ENCODE data around the gene CTNNA2.

Gene CTNNA2

DNA sequence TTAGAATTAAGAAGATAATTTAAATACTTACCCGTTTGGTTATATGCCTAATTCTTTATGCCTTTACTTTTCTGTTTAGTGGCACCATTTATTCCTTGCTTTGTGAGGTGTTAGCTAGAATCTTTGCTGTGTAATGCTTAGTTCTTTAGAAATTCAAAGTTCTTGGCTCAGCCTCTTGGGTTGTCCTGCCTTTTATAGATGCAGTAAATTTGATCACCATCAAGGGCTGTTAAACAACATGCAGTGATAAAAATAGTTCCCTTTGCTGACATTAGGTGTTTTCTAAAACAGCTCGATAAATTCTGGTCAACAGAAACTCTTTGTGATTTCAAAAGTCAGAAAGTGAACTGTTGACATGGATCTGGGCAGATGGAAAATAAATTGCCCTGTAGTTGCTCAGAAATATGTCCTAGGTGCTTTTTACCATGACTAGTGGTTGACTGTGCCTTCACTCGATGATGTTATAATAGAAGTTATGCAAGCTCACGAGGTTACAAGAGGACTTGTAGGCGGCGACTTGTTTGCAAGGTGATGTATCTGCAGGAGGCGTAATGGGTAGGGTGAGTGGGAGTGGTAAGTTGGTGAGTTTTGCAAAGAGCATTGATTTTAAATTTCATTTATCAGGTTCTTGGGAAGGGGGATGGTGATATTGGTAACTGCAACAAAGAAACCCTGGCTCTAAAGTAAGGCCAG lies 739.6 kb downstream of the CTNNA2 start:
- TF ChIP-seq, protein P1, sequence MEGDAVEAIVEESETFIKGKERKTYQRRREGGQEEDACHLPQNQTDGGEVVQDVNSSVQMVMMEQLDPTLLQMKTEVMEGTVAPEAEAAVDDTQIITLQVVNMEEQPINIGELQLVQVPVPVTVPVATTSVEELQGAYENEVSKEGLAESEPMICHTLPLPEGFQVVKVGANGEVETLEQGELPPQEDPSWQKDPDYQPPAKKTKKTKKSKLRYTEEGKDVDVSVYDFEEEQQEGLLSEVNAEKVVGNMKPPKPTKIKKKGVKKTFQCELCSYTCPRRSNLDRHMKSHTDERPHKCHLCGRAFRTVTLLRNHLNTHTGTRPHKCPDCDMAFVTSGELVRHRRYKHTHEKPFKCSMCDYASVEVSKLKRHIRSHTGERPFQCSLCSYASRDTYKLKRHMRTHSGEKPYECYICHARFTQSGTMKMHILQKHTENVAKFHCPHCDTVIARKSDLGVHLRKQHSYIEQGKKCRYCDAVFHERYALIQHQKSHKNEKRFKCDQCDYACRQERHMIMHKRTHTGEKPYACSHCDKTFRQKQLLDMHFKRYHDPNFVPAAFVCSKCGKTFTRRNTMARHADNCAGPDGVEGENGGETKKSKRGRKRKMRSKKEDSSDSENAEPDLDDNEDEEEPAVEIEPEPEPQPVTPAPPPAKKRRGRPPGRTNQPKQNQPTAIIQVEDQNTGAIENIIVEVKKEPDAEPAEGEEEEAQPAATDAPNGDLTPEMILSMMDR (IDR thresholded peaks at IDR 0.05): no peak
- Histone ChIP-seq H3K27me3 (ENCODE audit: control insufficient read depth, insufficient read depth, low read length) (no peaks in the 10 kb centered on the region), H3K4me3 (ENCODE audit: low read depth, low read length) (no peak overlapping the region), H3K36me3 (ENCODE audit: control insufficient read depth, insufficient read depth, low read length) (no peaks in the 10 kb centered on the region), H3K79me2 (no peaks in the 10 kb centered on the region), H3K27ac (no peak overlapping the region), H3K4me1 (no peaks in the 10 kb centered on the region), H3K4me2 (ENCODE audit: low read length) (no peak overlapping the region), H2AFZ (no peak overlapping the region), H3K9me3 (ENCODE audit: control insufficient read depth, low read length) (no peaks in the 10 kb centered on the region), H3K9ac (no peak overlapping the region)

DNA sequence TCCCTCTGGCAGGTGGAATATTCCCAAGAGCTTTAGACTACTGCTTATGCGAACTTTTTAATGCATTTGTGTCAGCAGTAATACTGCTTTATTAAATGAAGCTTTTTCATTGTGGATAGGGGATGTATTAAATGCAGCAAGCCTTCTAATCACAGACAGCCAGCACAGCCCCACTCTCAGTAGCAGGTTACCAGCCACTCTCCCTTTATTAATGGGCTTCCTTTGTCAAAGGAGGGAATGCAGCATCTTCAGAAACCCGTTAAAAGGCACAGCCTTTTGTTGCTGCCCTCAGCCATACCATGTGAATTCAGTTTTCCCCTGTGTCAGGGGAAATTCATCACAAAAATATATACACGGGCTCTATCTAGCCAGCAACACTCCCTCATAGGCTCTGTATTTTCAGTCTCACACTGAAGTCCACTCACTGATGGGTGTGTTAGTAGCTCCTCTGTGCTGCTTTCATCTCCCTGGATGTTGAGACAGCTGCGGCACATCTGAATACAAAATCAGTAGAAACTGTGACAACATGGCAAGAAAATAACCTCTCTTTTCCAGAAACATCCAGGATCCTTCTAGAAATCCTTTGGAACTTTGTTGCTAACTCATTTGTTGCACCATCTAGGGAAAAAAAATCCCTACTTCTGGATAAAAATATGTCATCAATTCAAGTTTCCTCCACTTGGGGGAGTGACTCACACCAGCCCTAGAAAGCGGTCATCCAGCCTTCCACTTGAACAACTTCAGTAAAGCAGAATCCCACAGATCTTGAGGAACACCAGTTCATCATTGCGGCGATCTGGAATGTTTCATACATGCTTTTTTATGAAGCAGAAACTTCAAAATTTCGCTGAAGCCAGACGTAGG lies 743.3 kb downstream of the CTNNA2 start:
- H2AFZ ChIP-seq: no peak overlapping the region
- H3K27ac ChIP-seq: no peak overlapping the region
- no peaks in the 10 kb centered on the region for H3K9me3 ChIP-seq (ENCODE audit: control insufficient read depth, low read length)
- H3K4me1 ChIP-seq: no peaks in the 10 kb centered on the region
- H3K9ac ChIP-seq: no peak overlapping the region
- TF ChIP-seq, protein P1 (IDR thresholded peaks at IDR 0.05): no peak
- no peaks in the 10 kb centered on the region for H3K36me3 ChIP-seq (ENCODE audit: control insufficient read depth, insufficient read depth, low read length)
- no peaks in the 10 kb centered on the region for H3K27me3 ChIP-seq (ENCODE audit: control insufficient read depth, insufficient read depth, low read length)
- no peak overlapping the region for H3K4me2 ChIP-seq (ENCODE audit: low read length)
- H3K79me2 ChIP-seq: no peaks in the 10 kb centered on the region
- H3K4me3 ChIP-seq (ENCODE audit: low read depth, low read length): no peak overlapping the region

- TF ChIP-seq, protein P1 (IDR thresholded peaks at IDR 0.05): no peak
Observed at GRCh38 chr2:80256782-80257167, 743.9 kb downstream of the CTNNA2 start.

DNA sequence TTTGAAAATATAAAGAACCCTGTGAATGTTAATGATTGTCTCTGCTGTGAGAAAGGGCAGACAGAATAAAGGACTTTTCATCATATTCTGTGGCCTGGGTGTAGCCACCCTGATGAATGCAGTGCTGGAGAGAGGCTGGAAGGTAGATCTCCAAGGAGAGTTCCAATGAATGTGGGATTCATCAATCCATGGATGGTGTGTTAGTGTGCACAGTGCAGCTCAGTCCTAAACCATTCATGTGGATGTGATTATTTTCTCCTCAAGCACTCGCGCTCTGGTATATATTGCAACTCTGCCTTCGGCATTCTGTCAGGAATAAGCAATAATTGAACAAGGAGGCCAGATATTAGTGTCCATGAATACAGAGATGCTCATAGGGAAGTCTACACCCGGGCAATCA lies 744.6 kb downstream of the CTNNA2 start:
- no peaks in the 10 kb centered on the region for H3K79me2 ChIP-seq
- H3K4me3 ChIP-seq (ENCODE audit: low read depth, low read length): no peak overlapping the region
- H3K4me1 ChIP-seq: no peaks in the 10 kb centered on the region
- no peaks in the 10 kb centered on the region for H3K36me3 ChIP-seq (ENCODE audit: control insufficient read depth, insufficient read depth, low read length)
- TF ChIP-seq, protein P1 (IDR thresholded peaks at IDR 0.05): no peak
- H3K27me3 ChIP-seq (ENCODE audit: control insufficient read depth, insufficient read depth, low read length): no peaks in the 10 kb centered on the region
- H2AFZ ChIP-seq: no peak overlapping the region
- no peak overlapping the region for H3K27ac ChIP-seq
- no peak overlapping the region for H3K9ac ChIP-seq
- H3K9me3 ChIP-seq (ENCODE audit: control insufficient read depth, low read length): no peaks in the 10 kb centered on the region
- H3K4me2 ChIP-seq (ENCODE audit: low read length): no peak overlapping the region

More at GRCh38 chr2:80256782-80257167, 743.9 kb downstream of the CTNNA2 start:
- H2AFZ ChIP-seq: no peak overlapping the region
- no peak overlapping the region for H3K27ac ChIP-seq
- H3K9me3 ChIP-seq (ENCODE audit: control insufficient read depth, low read length): no peaks in the 10 kb centered on the region
- no peak overlapping the region for H3K4me2 ChIP-seq (ENCODE audit: low read length)
- H3K9ac ChIP-seq: no peak overlapping the region
- H3K4me3 ChIP-seq (ENCODE audit: low read depth, low read length): no peak overlapping the region
- H3K27me3 ChIP-seq (ENCODE audit: control insufficient read depth, insufficient read depth, low read length): no peaks in the 10 kb centered on the region
- no peaks in the 10 kb centered on the region for H3K4me1 ChIP-seq
- H3K36me3 ChIP-seq (ENCODE audit: control insufficient read depth, insufficient read depth, low read length): no peaks in the 10 kb centered on the region
- H3K79me2 ChIP-seq: no peaks in the 10 kb centered on the region

Measured in parathyroid adenoma (tissue), 2 donors.